Psoas muscle (tissue), 8 donors: ENCODE data around the gene SMCP. TPM values are rescaled to one million over a fixed set of nuclear protein-coding genes. Genes with fewer than 3 reads are reported as not detected.

Experiments
- ATAC-seq, 4 donors: fragments of 200-7000 bp; cut with Tn5 transposase; one replicate each; pipeline ENCODE4 v1.9.1; 2020; ENCODE audit warnings: moderate library complexity in 3 of 4, mild to moderate bottlenecking in 2 of 4
- DNase-seq, 2 donors: peaks; one replicate each; pipeline ENCODE4 v3.0.0-alpha.2; 2020
- H3K27ac ChIP-seq: fragments of 200-600 bp; one replicate; pipeline ENCODE4 v1.8.0; 2022
- H3K27me3 ChIP-seq, 3 donors: fragments of 200-600 bp in 1 of 3; one replicate each; pipeline versions ENCODE4 v1.6.1 to v1.8.0; 2013 to 2022; ENCODE audit warnings: low read length in 2 of 3, mild to moderate bottlenecking in 2 of 3, moderate library complexity in 1 of 3; ENCODE audit not compliant: insufficient read depth in 3 of 3
- H3K36me3 ChIP-seq, 2 donors: fragments of 200-600 bp in 1 of 2; one replicate each; pipeline versions ENCODE4 v1.6.1 to v1.8.0; 2013 to 2022; ENCODE audit warnings: low read depth in 1 of 2, mild to moderate bottlenecking in 1 of 2, moderate library complexity in 1 of 2; ENCODE audit not compliant: insufficient read depth in 1 of 2
- H3K4me1 ChIP-seq: fragments of 200-600 bp; one replicate; pipeline ENCODE4 v1.8.0; 2022
- H3K4me3 ChIP-seq: fragments of 200-600 bp; one replicate; pipeline ENCODE4 v1.8.0; 2022; ENCODE audit warnings: mild to moderate bottlenecking
- H3K9me3 ChIP-seq: fragments of 200-600 bp; one replicate; pipeline ENCODE4 v1.8.0; 2022
- CTCF ChIP-seq: fragments of 200-600 bp; IDR thresholded peaks from one replicate; pipeline ENCODE4 v1.8.0; 2022; ENCODE audit warnings: antibody characterized with exemption
- WGBS, 3 donors: extraction: QIAGEN DNeasy Blood & Tissue Kit; methylation state at CpG; one replicate each; pipeline versions ENCODE4 v1.1.6 to v1.1.7; 2013; 5-methylcytosine and 5-hydroxymethylcytosine counted together
- intact Hi-C, 2 donors: fragments of 100-400 bp; cut with DNase I; formaldehyde crosslinking; loops; one replicate each; pipeline versions ENCODE4 v1.11.0 to v1.14.2; 2022
- polyA plus RNA-seq, 3 donors: library from polyadenylated mRNA; stranded (reverse); fragments of 200-250 nt; gene quantifications; one replicate each; pipeline ENCODE4 v1.2.3, GENCODE V29; 2013
- total RNA-seq, 4 donors: library from RNA; stranded (reverse); fragmentation: NEBNext Ultra II Directional in 2 of 4; extraction: Animal tissue kit (Norgen Biotek cat#: 25700) in 2 of 4; gene quantifications; one replicate each; pipeline versions ENCODE4 v1.2.1 to v1.2.4, GENCODE V29; 2021 to 2023
- donor health status: healthy with polysubstance abuse.
- donor health status: DM: no; HTN: no; CAD: no; lungs with moderate emphysema.
- donor health status: Bipolar disorder and iron deficiency.
- donor health status: healthy.
- donor health status: DM: yes; HTN: yes; CAD: no.
- donor health status: DM: no; HTN: no; CAD: no.
- donor health status: DM: no; HTN: no; CAD: no.
- donor health status: DM: yes; HTN: yes; CAD: no.

The SMCP gene
- total and polyA plus RNA-seq, 7 donors, result not detected

GRCh38 chr1:152926091-152926490, 48.0 kb downstream of the SMCP start:
- Histone ChIP-seq H3K27ac (no peak overlapping the region), H3K4me1 (no peaks in the 10 kb centered on the region), H3K36me3 (no peaks in the 10 kb centered on the region), H3K4me3 (no peak overlapping the region), H3K9me3 (no peaks in the 10 kb centered on the region), H3K27me3 (no peaks in the 10 kb centered on the region)
- intact Hi-C loops, result no loop called here
- WGBS, 3 donors, result 62 to 65% (median 63%) methylated on average over 3 of the region's 3 CpGs
- TF ChIP-seq CTCF, result no peak
- ATAC-seq (no peak), DNase-seq (no peak)

GRCh38 chr1:152928671-152929070, 50.5 kb downstream of the SMCP start:
- intact Hi-C loops, result no loop called here
- H3K9me3 ChIP-seq, result no peaks in the 10 kb centered on the region
- no peak for DNase-seq
- H3K27me3 ChIP-seq, result no peaks in the 10 kb centered on the region
- ATAC-seq, result no peak
- no peak for TF ChIP-seq CTCF
- H3K4me1 ChIP-seq, result no peaks in the 10 kb centered on the region
- H3K36me3 ChIP-seq, result no peaks in the 10 kb centered on the region
- 86 to 89% (median 87%) methylated on average over 3 of the region's 3 CpGs for WGBS, 3 donors
- H3K27ac ChIP-seq, result no peak overlapping the region
- H3K4me3 ChIP-seq, result no peak overlapping the region

GRCh38 chr1:152932170-152932811, 54.2 kb downstream of the SMCP start:
- WGBS, 3 donors, result 60 to 65% (median 63%) methylated on average over 4 of the region's 4 CpGs
- no peak for TF ChIP-seq CTCF
- no peaks in the 10 kb centered on the region for H3K36me3 ChIP-seq
- H3K4me1 ChIP-seq, result no peaks in the 10 kb centered on the region
- H3K9me3 ChIP-seq, result no peaks in the 10 kb centered on the region
- ATAC-seq (no peak), DNase-seq (no peak)
- H3K4me3 ChIP-seq, result no peak overlapping the region
- H3K27ac ChIP-seq, result no peak overlapping the region
- intact Hi-C loops, result no loop called here
- H3K27me3 ChIP-seq, result peaks cover 0 to 2% (median 0%) of the 10 kb centered on the region in 3 donors

GRCh38 chr1:152933196-152933595, 55.1 kb downstream of the SMCP start:
- Histone ChIP-seq H3K36me3 (no peaks in the 10 kb centered on the region), H3K4me1 (no peaks in the 10 kb centered on the region), H3K27ac (no peak overlapping the region), H3K4me3 (no peak overlapping the region), H3K27me3 (peaks cover 0 to 2% (median 0%) of the 10 kb centered on the region in 3 donors), H3K9me3 (no peaks in the 10 kb centered on the region)
- TF ChIP-seq CTCF, result no peak
- 61 to 71% (median 65%) methylated on average over 2 of the region's 2 CpGs for WGBS, 3 donors
- no peak for DNase-seq
- intact Hi-C loops, result no loop called here
- no peak for ATAC-seq

Other genes with a start within 250 kb of the SMCP start
- not detected for gene LCE2D, start 214.9 kb upstream of the SMCP start, total RNA-seq
- not detected for gene LCE2D, start 214.9 kb upstream of the SMCP start, polyA plus RNA-seq
- not detected for gene LCE2C, start 203.0 kb upstream of the SMCP start, total RNA-seq
- not detected for gene LCE2C, start 203.0 kb upstream of the SMCP start, polyA plus RNA-seq
- not detected for gene LCE2B, start 192.2 kb upstream of the SMCP start, total RNA-seq
- not detected for gene LCE2B, start 192.2 kb upstream of the SMCP start, polyA plus RNA-seq
- gene LCE2A, start 180.0 kb upstream of the SMCP start, total RNA-seq, result not detected
- not detected for gene LCE2A, start 180.0 kb upstream of the SMCP start, polyA plus RNA-seq
- not detected for gene LCE4A, start 170.2 kb upstream of the SMCP start, total RNA-seq
- not detected for gene LCE4A, start 170.2 kb upstream of the SMCP start, polyA plus RNA-seq
- under 1 TPM in 1 of 4 donors, not detected in 3; 0.17 TPM for gene KPRP, start 120.3 kb upstream of the SMCP start, total RNA-seq
- not detected for gene KPRP, start 120.3 kb upstream of the SMCP start, polyA plus RNA-seq
- not detected for gene LCE1F, start 103.2 kb upstream of the SMCP start, total RNA-seq
- not detected for gene LCE1F, start 103.2 kb upstream of the SMCP start, polyA plus RNA-seq
- gene LCE1E, start 92.1 kb upstream of the SMCP start, total RNA-seq, result not detected
- not detected for gene LCE1E, start 92.1 kb upstream of the SMCP start, polyA plus RNA-seq
- not detected for gene LCE1D, start 81.6 kb upstream of the SMCP start, total RNA-seq
- gene LCE1D, start 81.6 kb upstream of the SMCP start, polyA plus RNA-seq, result not detected
- not detected for gene LCE1C, start 71.7 kb upstream of the SMCP start, total RNA-seq
- gene LCE1C, start 71.7 kb upstream of the SMCP start, polyA plus RNA-seq, result not detected
- not detected for gene LCE1B, start 66.4 kb upstream of the SMCP start, total RNA-seq
- not detected for gene LCE1B, start 66.4 kb upstream of the SMCP start, polyA plus RNA-seq
- gene LCE1A, start 50.8 kb upstream of the SMCP start, total RNA-seq, result not detected
- gene LCE1A, start 50.8 kb upstream of the SMCP start, polyA plus RNA-seq, result not detected
- gene LCE6A, start 35.5 kb upstream of the SMCP start, total RNA-seq, result not detected
- gene LCE6A, start 35.5 kb upstream of the SMCP start, polyA plus RNA-seq, result not detected
- gene LCE7A, start 18.3 kb upstream of the SMCP start, total RNA-seq, result not detected
- gene LCE7A, start 18.3 kb upstream of the SMCP start, polyA plus RNA-seq, result not detected
- not detected for gene IVL, start 30.2 kb downstream of the SMCP start, total RNA-seq
- under 1 TPM in 1 of 3 donors, not detected in 2; 0.04 TPM for gene IVL, start 30.2 kb downstream of the SMCP start, polyA plus RNA-seq
- not detected for gene SPRR5, start 68.9 kb downstream of the SMCP start, total RNA-seq
- not detected for gene SPRR5, start 68.9 kb downstream of the SMCP start, polyA plus RNA-seq
- gene SPRR4, start 92.3 kb downstream of the SMCP start, total RNA-seq, result not detected
- gene SPRR4, start 92.3 kb downstream of the SMCP start, polyA plus RNA-seq, result not detected
- not detected for gene SPRR1A, start 105.8 kb downstream of the SMCP start, total RNA-seq
- gene SPRR1A, start 105.8 kb downstream of the SMCP start, polyA plus RNA-seq, result not detected
- 1 to 10 TPM in 1 of 4 donors, under 1 TPM in 1, not detected in 2; 0.32 to 1.1 TPM for gene SPRR3, start 123.4 kb downstream of the SMCP start, total RNA-seq
- 1 to 10 TPM in 1 of 3 donors, under 1 TPM in 1, not detected in 1; 0.82 to 1.2 TPM for gene SPRR3, start 123.4 kb downstream of the SMCP start, polyA plus RNA-seq
- gene SPRR1B, start 152.9 kb downstream of the SMCP start, total RNA-seq, result not detected
- under 1 TPM in 1 of 3 donors, not detected in 2; 0.23 TPM for gene SPRR1B, start 152.9 kb downstream of the SMCP start, polyA plus RNA-seq
- gene SPRR2D, start 162.8 kb downstream of the SMCP start, total RNA-seq, result not detected
- not detected for gene SPRR2D, start 162.8 kb downstream of the SMCP start, polyA plus RNA-seq
- gene SPRR2A, start 179.2 kb downstream of the SMCP start, total RNA-seq, result under 1 TPM in 2 of 4 donors, not detected in 2; 0.34 to 0.56 TPM
- under 1 TPM in 1 of 3 donors, not detected in 2; 0.22 TPM for gene SPRR2A, start 179.2 kb downstream of the SMCP start, polyA plus RNA-seq
- gene SPRR2B, start 193.3 kb downstream of the SMCP start, total RNA-seq, result not detected
- not detected for gene SPRR2B, start 193.3 kb downstream of the SMCP start, polyA plus RNA-seq
- gene SPRR2E, start 216.2 kb downstream of the SMCP start, total RNA-seq, result not detected
- gene SPRR2E, start 216.2 kb downstream of the SMCP start, polyA plus RNA-seq, result under 1 TPM in 1 of 3 donors, not detected in 2; 0.14 TPM
- not detected for gene SPRR2F, start 235.2 kb downstream of the SMCP start, total RNA-seq
- not detected for gene SPRR2F, start 235.2 kb downstream of the SMCP start, polyA plus RNA-seq